Measurements from ENCODE around the gene CNDP2. TPM values are rescaled to one million over a fixed set of nuclear protein-coding genes. Genes with fewer than 3 reads are reported as not detected.
A peak's percentile ranks its signal among the peaks of the same experiment; 100 is the strongest.

CNDP2 gene
- 100 to 1,000 TPM; 147 to 148 TPM for total RNA-seq

DNA sequence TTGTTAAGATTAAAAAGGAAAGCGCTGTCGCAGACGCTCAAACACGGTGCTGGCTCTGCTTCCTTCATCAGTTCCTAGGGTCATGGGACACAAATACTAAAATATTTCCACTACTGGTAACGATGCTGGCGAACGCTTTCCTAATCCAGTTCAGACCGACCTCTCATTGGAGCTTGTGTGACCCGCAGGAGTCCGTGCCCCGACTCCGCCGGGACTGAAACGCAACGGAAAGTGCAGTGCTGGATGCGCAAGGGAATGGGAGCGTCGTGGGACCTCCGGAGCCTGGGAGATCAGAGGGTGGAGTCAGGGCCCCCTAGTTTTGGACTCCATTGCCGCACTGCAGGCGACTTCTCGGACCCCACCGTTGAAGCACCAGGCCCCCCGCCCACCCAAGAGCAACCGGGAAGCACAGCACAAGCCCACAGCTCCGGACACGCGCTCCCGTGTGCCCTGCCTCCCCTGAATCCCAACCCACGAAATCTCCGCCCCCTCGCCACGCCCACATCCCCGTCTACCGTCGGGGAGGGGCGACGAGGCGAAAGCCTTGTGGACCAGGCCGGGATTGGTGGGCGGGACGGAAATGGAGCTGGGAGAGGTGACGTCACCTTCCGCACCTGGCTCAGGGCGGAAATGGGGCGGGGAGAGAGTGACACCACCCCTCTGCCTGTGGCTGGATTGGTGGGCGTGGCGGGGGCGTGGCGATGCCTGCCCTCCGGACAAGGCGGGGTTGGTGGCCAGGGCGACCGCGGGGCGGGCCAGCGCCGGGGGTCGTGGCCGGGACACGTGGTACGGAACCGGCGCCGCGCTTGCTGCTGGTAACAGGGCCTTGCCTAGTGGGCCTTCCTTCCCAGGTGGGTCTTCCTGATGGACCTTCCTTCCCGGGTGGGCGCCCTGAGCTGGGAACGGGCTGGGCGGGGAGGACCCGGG lies at the start of gene CNDP2:
Gene CNDP2, plus strand, starts transcription at position 783 of the 927 bp plus-strand sequence. CDS start 3,611 bp downstream, outside the sequence.
- POLR2A ChIA-PET: interaction anchor here (0.6 to 2.1 kb wide), 9 partner anchors 12 to 413 kb away, joined by 3 to 9 read pairs (median 4); partner anchors contain the start of gene ZNF407
- Mint-ChIP-seq H3K27ac (peak within 1 kb of the TSS; percentile 95), H3K4me1 (peaks cover 35% of the 10 kb centered on the region), H3K9me3 (no peaks in the 10 kb centered on the region), H3K27me3 (peaks cover 2% of the 10 kb centered on the region), H3K36me3 (peaks cover 7% of the 10 kb centered on the region), H3K4me3 (peak within 1 kb of the TSS; percentile 94)
- peak; percentile 61 for ATAC-seq (ENCODE audit: low read depth)
- peak; percentile 100 for DNase-seq

DNA sequence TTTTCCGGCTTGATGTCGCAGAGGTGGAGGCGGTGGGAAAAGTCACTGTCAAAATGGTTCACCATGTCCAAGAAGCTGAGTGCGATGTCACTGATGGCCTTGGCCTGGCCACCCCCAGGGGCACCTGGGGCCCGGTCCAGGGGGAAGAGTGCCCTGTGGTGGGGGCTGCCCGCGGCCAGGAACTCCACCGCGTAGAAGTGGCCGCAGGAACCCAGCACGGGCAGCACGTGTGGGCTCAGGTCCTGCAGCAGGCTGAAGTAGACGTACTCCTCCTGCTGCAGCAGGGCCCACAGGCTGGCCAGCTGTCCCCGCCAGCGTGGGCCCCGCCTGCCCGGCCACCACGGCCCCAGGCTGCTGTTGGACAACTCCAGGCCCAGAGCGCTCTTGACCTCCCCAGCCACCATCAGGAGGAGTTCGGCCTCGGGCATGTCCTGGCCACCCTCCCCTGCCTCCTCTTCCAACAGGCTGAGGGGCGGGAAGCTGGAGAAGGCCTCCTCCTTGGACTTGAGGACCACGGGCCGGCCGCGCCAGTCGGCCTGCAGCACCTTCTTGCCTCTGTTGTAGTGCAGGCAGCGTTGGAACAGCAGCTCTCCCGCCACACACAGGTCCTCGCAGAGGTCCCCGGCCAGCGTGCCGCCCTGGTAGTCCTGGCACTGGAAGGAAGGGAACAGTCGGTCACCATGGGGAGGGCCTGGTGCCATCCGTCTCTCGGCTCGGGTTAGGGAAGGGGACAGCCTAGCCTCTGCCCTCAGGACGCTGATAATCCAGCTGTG lies 49.3 kb upstream of the CNDP2 start:
- DNase-seq (no peak), ATAC-seq (ENCODE audit: low read depth) (no peak)
- Mint-ChIP-seq H3K36me3 (no peaks in the 10 kb centered on the region), H3K9me3 (no peaks in the 10 kb centered on the region), H3K4me3 (no peak overlapping the region), H3K27ac (no peak overlapping the region), H3K27me3 (peaks cover 7% of the 10 kb centered on the region), H3K4me1 (peaks cover 4% of the 10 kb centered on the region)
- POLR2A ChIA-PET: no interaction called here

DNA sequence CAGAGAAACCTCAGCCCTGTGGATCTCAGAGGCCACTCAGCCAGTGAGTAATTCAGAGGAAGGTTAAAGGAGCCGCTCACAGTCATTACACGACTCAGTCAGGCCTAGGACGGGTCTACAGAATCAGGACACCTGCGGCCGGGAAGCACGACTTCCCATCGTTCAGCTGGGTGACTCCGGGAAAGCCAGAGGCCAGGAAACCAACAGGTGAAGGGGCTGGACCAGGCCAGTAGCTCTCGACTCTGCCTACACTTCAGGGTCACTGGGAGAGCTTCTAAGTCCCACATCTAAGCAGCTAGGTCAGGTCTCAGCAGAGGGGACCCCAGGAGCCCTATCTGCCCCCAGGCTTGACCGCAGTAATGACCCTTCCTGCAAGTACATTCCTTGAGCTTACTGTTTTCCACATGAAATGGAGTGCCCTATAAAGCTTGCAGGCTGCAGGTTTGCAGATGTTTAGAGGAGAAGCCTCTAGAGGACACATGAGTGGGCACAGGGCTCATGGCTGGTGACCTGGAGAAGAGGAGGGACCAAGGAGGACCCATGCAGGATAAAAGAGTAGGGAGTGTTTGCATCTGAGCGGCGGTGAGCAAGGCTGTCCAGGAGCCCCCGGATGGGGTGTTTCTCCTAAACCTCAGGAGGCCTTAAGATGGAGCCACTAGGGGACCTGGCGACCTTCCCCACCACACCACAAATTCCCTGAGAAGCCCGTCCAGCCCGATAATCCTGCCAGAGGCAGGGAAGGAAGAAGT lies 48.6 kb upstream of the CNDP2 start:
- Mint-ChIP-seq H3K27ac (no peak overlapping the region), H3K36me3 (no peaks in the 10 kb centered on the region), H3K4me1 (peaks cover 4% of the 10 kb centered on the region), H3K4me3 (no peak overlapping the region), H3K27me3 (peaks cover 14% of the 10 kb centered on the region), H3K9me3 (no peaks in the 10 kb centered on the region)
- no peak for ATAC-seq (ENCODE audit: low read depth)
- DNase-seq: no peak
- POLR2A ChIA-PET: no interaction called here

DNA sequence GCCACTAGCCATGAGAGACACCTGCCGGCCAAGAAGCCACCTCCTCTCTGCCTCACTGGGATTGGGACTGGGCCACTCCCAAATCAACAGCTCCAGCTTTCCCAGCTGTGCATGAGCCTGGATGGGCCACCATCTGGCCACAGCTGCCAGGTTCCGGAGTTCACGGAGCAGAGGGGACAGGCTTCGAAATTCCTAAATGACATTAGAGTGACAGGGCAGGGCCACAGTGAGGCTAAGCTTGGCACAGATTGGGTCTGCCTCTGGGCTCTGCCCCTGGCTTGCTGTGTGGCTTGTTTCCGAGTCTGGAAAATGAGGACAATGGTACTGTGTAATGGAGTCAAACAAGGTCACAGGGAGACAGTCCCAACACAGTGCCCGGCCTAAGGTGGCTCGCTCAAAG lies 45.5 kb upstream of the CNDP2 start:
- DNase-seq: no peak
- H3K9me3 Mint-ChIP-seq: no peaks in the 10 kb centered on the region
- H3K36me3 Mint-ChIP-seq: no peaks in the 10 kb centered on the region
- peaks cover 4% of the 10 kb centered on the region for H3K4me1 Mint-ChIP-seq
- H3K4me3 Mint-ChIP-seq: no peak overlapping the region
- ATAC-seq (ENCODE audit: low read depth): no peak
- H3K27ac Mint-ChIP-seq: no peak overlapping the region
- POLR2A ChIA-PET: no interaction called here
- peaks cover 37% of the 10 kb centered on the region for H3K27me3 Mint-ChIP-seq

DNA sequence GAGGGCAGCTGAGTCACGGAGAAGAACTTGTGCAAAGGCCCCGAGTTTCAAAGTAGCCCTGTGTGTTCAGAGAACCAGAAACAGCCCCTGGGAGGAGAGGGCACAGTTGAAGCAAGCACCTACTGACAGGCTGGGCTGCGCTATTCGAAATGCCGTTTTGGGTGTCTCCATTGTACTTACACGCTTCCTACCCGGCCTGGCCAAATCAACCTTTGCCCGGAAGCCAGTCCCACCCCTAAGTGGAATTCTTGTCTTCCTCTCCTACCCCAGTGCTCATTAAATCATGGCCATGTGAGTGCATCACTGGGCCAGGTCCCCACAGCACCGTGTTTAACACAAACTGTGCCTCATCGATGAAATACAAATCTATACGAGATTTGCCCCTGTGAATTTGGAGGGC lies 45.0 kb upstream of the CNDP2 start:
- H3K4me1 Mint-ChIP-seq: peaks cover 4% of the 10 kb centered on the region
- peaks cover 42% of the 10 kb centered on the region for H3K27me3 Mint-ChIP-seq
- no peaks in the 10 kb centered on the region for H3K36me3 Mint-ChIP-seq
- no peak overlapping the region for H3K4me3 Mint-ChIP-seq
- H3K27ac Mint-ChIP-seq: no peak overlapping the region
- ATAC-seq (ENCODE audit: low read depth) (no peak), DNase-seq (no peak)
- no peaks in the 10 kb centered on the region for H3K9me3 Mint-ChIP-seq
- POLR2A ChIA-PET: no interaction called here

DNA sequence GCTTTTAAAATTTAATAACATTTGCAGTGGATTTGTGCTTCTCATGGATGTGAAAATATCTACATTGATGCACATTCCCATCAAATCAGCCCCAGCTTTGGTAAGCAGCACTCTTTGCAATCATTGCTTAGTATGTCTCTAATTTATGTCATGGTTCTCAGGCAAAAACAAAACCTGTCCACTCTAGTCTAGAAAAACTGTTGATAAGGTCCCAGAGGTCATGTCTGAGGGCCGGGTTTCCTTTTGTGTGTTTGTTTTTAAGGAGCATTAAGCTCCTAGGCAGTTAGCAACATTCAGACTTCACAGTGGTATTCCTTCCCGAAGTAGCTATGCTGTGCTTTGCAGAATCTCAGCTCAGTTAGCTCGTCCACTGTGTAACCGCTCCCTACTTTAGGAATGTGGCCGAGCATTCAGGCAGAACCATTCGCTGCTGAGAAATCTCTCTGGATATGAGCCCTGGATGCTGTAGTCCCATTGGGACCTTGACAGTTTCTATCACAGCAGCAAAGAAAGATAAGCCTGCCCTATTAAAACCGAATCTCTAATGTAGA lies 43.1 kb upstream of the CNDP2 start:
- Mint-ChIP-seq H3K4me1 (peaks cover 4% of the 10 kb centered on the region), H3K27me3 (peaks cover 56% of the 10 kb centered on the region), H3K36me3 (peaks cover 2% of the 10 kb centered on the region), H3K27ac (no peak overlapping the region), H3K9me3 (no peaks in the 10 kb centered on the region), H3K4me3 (no peak overlapping the region)
- ATAC-seq (ENCODE audit: low read depth) (no peak), DNase-seq (no peak)
- POLR2A ChIA-PET: interaction anchor here (0.7 kb wide), 1 partner anchor 76 kb away, joined by 5 read pairs; no protein-coding TSS in a partner anchor

DNA sequence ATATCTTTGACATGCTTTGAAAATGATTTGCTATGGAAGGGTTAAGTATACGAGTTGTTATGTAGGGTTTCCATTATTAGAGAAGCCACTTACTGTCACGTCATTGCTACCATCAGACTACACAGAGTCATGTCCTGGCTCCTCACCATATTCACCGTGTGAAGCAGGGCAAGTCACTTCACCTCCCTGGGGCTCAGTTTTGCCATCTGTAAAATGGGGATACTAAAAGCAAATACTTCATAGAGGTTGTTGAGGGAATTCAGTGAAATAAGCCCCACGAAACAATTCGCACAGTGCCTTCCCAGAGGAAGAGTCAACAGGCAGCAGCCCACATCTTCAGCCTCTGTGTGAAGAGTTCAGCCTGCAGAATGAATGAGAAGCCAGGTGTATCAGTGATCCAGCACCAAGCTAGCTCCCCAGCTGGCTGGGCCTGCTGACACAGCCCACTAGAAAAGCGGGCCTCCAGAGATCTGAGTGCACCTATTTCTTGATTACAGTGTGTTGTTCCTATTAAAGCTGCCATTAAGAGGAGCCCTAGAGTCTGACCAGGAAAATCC lies 42.4 kb upstream of the CNDP2 start:
- H3K27ac Mint-ChIP-seq: no peak overlapping the region
- ATAC-seq (ENCODE audit: low read depth) (no peak), DNase-seq (no peak)
- peaks cover 61% of the 10 kb centered on the region for H3K27me3 Mint-ChIP-seq
- H3K36me3 Mint-ChIP-seq: peaks cover 2% of the 10 kb centered on the region
- no peak overlapping the region for H3K4me3 Mint-ChIP-seq
- H3K9me3 Mint-ChIP-seq: no peaks in the 10 kb centered on the region
- H3K4me1 Mint-ChIP-seq: peaks cover 2% of the 10 kb centered on the region
- POLR2A ChIA-PET: no interaction called here

DNA sequence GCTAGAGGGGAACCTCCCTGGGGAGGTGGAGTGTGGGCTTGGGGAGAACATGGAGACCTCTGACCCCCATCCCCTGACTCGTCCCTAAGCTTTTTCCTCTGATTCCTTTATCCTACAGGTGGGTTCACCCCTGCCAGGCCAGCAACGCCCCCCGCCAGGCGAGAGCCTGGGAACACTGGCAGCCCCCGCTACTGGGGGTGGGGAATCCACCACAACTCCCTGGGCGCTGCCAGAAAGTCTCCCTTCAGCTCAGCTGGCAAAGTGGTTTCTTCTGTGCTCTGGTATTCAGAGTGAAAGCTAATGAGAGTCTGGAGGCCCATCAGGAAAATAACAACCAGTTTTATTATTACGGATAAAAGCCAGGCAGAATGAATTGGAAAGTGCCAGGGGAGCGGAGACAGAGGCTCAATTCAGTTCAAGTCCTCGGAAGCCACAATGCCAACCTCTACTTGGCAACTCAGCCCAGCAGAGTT lies 41.8 kb upstream of the CNDP2 start:
- peaks cover 2% of the 10 kb centered on the region for H3K36me3 Mint-ChIP-seq

DNA sequence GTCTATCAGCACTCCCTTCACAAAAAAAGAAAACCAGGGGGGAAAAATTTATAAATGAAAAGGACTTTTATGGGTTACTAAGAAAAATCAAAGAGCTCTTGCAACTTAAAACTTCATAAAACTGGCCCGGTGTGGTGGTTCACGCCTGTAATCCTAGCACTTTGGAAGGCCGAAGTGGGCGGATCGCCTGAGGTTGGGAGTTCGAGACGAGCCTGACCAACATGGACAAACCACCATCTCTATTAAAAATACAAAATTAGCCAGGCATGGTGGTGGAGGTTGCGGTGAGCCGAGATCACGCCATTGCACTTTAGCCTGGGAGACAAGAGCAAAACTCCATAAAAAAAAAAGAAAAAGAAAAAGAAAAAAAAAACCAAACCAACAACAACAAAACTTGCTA lies 40.8 kb upstream of the CNDP2 start:
- DNase-seq (no peak), ATAC-seq (ENCODE audit: low read depth) (no peak)
- Mint-ChIP-seq H3K27ac (no peak overlapping the region), H3K36me3 (peaks cover 2% of the 10 kb centered on the region), H3K4me3 (no peak overlapping the region), H3K27me3 (peaks cover 75% of the 10 kb centered on the region), H3K9me3 (no peaks in the 10 kb centered on the region), H3K4me1 (peaks cover 5% of the 10 kb centered on the region)
- POLR2A ChIA-PET: no interaction called here

More for the DNA sequence above, 41.8 kb upstream of the CNDP2 start:
- DNase-seq (no peak), ATAC-seq (ENCODE audit: low read depth) (no peak)
- Mint-ChIP-seq H3K27ac (no peak overlapping the region), H3K4me3 (no peak overlapping the region), H3K9me3 (no peaks in the 10 kb centered on the region), H3K27me3 (peaks cover 65% of the 10 kb centered on the region), H3K4me1 (peaks cover 3% of the 10 kb centered on the region)
- POLR2A ChIA-PET: no interaction called here

DNA sequence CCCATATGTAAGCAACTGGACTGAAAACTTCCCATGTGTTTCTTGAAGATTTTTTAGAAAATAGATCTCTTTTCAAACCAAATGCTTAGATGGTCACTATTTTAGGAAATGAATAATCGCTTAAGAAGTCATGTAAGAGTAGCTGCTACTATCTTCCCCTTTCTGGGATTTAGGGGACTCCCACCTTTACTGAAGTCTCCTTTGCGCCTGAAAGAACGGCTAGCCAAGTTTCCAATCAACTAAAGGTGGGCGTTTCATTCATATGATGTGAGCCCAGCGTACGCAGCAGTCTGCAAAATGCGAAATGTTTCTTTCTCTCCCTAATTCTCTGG lies 40.2 kb upstream of the CNDP2 start:
- peaks cover 2% of the 10 kb centered on the region for H3K36me3 Mint-ChIP-seq
- peaks cover 5% of the 10 kb centered on the region for H3K4me1 Mint-ChIP-seq
- H3K27me3 Mint-ChIP-seq: peaks cover 75% of the 10 kb centered on the region
- DNase-seq (no peak), ATAC-seq (ENCODE audit: low read depth) (no peak)
- peak overlapping the region; percentile 22 for H3K4me3 Mint-ChIP-seq
- no peaks in the 10 kb centered on the region for H3K9me3 Mint-ChIP-seq
- POLR2A ChIA-PET: no interaction called here
- no peak overlapping the region for H3K27ac Mint-ChIP-seq

DNA sequence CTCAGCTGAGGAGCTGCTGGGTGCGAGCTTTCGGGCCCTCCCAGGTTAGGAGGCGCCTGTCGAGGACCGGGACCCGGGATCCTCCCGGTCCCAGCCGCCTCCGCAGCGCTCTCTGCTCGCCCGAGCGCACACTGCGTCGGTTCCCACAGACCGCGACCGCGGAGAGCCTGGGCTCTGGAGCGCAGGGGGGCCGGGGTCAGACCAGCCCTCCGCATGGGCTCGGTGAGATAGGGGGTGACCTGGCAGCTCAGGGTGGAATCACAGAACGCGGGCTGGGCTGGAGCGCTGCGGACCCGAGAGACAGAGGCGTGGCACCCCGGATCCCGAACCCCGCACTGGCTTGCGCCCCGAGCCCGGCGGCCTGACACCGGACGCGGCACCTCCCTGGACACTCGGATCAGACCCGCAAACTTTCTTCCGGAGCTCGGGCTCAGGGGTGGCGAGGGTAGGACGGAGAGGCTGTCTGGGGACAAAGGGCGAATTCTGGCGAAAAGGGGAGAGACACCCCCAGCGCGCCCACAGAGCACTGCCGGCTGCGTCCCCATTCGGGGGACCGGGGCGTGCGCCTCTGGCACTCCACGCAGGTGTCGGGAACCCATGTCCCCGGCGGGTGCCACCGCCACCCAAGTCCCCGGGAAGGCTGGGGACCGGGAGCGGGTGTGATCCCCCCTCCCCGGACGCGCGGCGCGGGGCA lies 39.7 kb upstream of the CNDP2 start:
- ATAC-seq (ENCODE audit: low read depth): peak; percentile 30
- H3K27ac Mint-ChIP-seq: no peak overlapping the region

DNA sequence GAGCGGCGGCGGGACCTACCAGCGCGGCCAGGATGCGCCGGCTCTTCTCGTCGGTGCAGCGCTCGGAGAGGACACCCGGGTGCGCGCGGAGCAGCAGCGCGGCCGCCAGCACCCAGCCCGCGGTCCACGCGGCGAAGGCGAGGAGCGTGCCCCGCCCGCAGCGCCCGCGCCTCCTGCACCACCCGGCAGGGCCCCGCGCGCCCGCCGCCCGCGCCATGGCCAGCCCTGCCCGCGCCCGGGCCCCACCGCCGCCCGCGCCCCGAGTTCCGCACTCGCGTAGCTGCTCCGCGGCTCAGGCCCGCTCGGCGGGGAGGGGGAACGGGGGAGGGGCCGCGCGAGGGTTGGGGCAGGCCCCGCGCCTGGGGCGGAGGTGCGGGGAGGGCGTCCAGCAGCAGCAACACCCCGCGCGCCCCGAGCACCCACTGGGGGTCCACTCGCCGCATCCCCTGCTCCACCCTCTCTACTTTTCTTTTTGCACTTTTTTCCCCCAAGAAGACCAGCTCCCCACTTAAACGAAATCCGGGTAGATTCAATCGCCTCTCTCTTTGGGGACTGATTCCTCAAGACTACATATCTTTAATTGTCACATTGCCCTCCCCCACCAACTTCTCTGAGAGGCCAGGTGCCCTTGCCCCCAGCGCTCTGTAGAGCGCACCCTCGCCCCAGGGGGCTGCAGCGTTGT lies 39.0 kb upstream of the CNDP2 start, which contains the start of gene DIPK1C:
Gene DIPK1C, minus strand, starts transcription at position 266 of the 682 bp plus-strand sequence. Its CDS starts 49 bp downstream, at position 217.
- H3K4me3 Mint-ChIP-seq: peak within 1 kb of the TSS; percentile 82
- ATAC-seq (ENCODE audit: low read depth): peak; percentile 69

More for the DNA sequence above, 39.7 kb upstream of the CNDP2 start:
- H3K4me3 Mint-ChIP-seq: peak overlapping the region; percentile 22
- H3K9me3 Mint-ChIP-seq: no peaks in the 10 kb centered on the region
- peak; percentile 34 for DNase-seq
- POLR2A ChIA-PET: no interaction called here
- peaks cover 6% of the 10 kb centered on the region for H3K4me1 Mint-ChIP-seq
- peaks cover 71% of the 10 kb centered on the region for H3K27me3 Mint-ChIP-seq
- H3K36me3 Mint-ChIP-seq: peaks cover 2% of the 10 kb centered on the region

More for the DNA sequence above, 39.0 kb upstream of the CNDP2 start, which contains the start of gene DIPK1C:
- H3K4me1 Mint-ChIP-seq: peaks cover 6% of the 10 kb centered on the region
- H3K27ac Mint-ChIP-seq: no peak within 1 kb of the TSS
- H3K27me3 Mint-ChIP-seq: peaks cover 67% of the 10 kb centered on the region
- no peaks in the 10 kb centered on the region for H3K9me3 Mint-ChIP-seq
- peak; percentile 53 for DNase-seq
- POLR2A ChIA-PET: no interaction called here
- peaks cover 2% of the 10 kb centered on the region for H3K36me3 Mint-ChIP-seq
